Testis (tissue), 3 donors: ENCODE measurements around the gene SSBP3. TPM values are rescaled to one million over a fixed set of nuclear protein-coding genes. Genes with fewer than 3 reads are reported as not detected.
A peak's percentile ranks its signal among the peaks of the same experiment; 100 is the strongest.

Experiments used
- DNase-seq: peaks from one replicate; pipeline ENCODE4 v3.0.0-alpha.2; 2019
- H3K27ac ChIP-seq, 2 donors: fragments of 200-600 bp; sonication (generic); one replicate each; pipeline ENCODE4 v1.5.1; 2019
- H3K27me3 ChIP-seq: fragments of 200-600 bp; sonication (generic); one replicate; pipeline ENCODE4 v1.5.1; 2019
- H3K36me3 ChIP-seq: fragments of 200-600 bp; sonication (generic); one replicate; pipeline ENCODE4 v1.5.1; 2017; ENCODE audit warnings: low read depth; ENCODE audit errors: missing control alignments
- H3K4me1 ChIP-seq: fragments of 200-600 bp; sonication (generic); one replicate; pipeline ENCODE4 v1.5.1; 2019
- H3K4me3 ChIP-seq, 2 donors: fragments of 200-600 bp; sonication (generic); one replicate each; pipeline ENCODE4 v1.5.1; 2017 to 2019
- H3K9me3 ChIP-seq: fragments of 200-600 bp; sonication (generic); one replicate; pipeline ENCODE4 v1.5.1; 2017
- CTCF ChIP-seq, 3 experiments: fragments of 450-650 bp in 2 of 3; fragments of 200-600 bp in 1 of 3; sonication (generic) in 1 of 3; IDR thresholded peaks; one replicate each; pipeline ENCODE4 v1.5.1; 2016 to 2019; ENCODE audit warnings: antibody characterized with exemption in 3 of 3, mild to moderate bottlenecking in 2 of 3, moderate library complexity in 1 of 3
- POLR2A ChIP-seq: fragments of 450-650 bp; IDR thresholded peaks from one replicate; pipeline ENCODE4 v1.6.1; 2017; ENCODE audit warnings: antibody characterized with exemption, mild to moderate bottlenecking, moderate library complexity
- WGBS, 2 donors: methylation state at CpG; one replicate each; pipeline ENCODE4 v1.1.5; 2018; 5-methylcytosine and 5-hydroxymethylcytosine counted together
- intact Hi-C: fragments of 100-400 bp; cut with DNase I; formaldehyde crosslinking; loops from one replicate; pipeline ENCODE4 v1.15.1; 2023; ENCODE audit warnings: low total_unique reads
- polyA plus RNA-seq: library from polyadenylated mRNA; stranded (reverse); fragments of 350-450 nt; fragmentation: Illumina TruSeq; extraction: RNeasy Lipid Tissue Mini Kit (QIAGEN cat#74804); gene quantifications from one replicate; pipeline ENCODE4 v1.2.3, GENCODE V29; 2014; ENCODE audit warnings: low read depth, low replicate concordance; ENCODE audit not compliant: insufficient read depth
- total RNA-seq, 2 donors: library from RNA; depleted of rRNA; stranded (reverse); fragments of >200 nt; gene quantifications; one replicate each; pipeline ENCODE4 v1.2.3, GENCODE V29; 2016

The SSBP3 gene
- total and polyA plus RNA-seq, 3 donors from 2014 or later: 88.8 to 99.0 (median 91.6) TPM

- intact Hi-C loops: no loop called here
- WGBS, 2 donors: 49 to 61% methylated on average over 9 of the region's 9 CpGs
- peak overlapping the region; percentile 59 to 62 for H3K27ac ChIP-seq
- peak; percentile 63 for DNase-seq
- H3K9me3 ChIP-seq: no peaks in the 10 kb centered on the region
- TF ChIP-seq POLR2A (no peak), CTCF (IDR thresholded peaks at IDR 0.05) (no peak)
- H3K36me3 ChIP-seq: no peaks in the 10 kb centered on the region
- H3K4me1 ChIP-seq: peaks cover 26% of the 10 kb centered on the region
- no peak overlapping the region for H3K4me3 ChIP-seq
- H3K27me3 ChIP-seq: no peaks in the 10 kb centered on the region
These were observed 156.3 kb downstream of the SSBP3 start for GRCh38 chr1:54249819-54250435.

- H3K27me3 ChIP-seq: no peaks in the 10 kb centered on the region
- WGBS, 2 donors: 55 to 81% methylated on average over 2 to 4 of the region's 4 CpGs
- H3K36me3 ChIP-seq: no peaks in the 10 kb centered on the region
- H3K27ac ChIP-seq: peak overlapping the region in 1 of 2 donors; percentile 41
- intact Hi-C loops: no loop called here
- no peak for TF ChIP-seq CTCF (IDR thresholded peaks at IDR 0.05)
- TF ChIP-seq POLR2A: no peak
- H3K4me1 ChIP-seq: peaks cover 21% of the 10 kb centered on the region
- H3K9me3 ChIP-seq: no peaks in the 10 kb centered on the region
- H3K4me3 ChIP-seq: no peak overlapping the region
- no peak for DNase-seq
These were observed 157.2 kb downstream of the SSBP3 start for GRCh38 chr1:54248966-54249365.

GRCh38 chr1:54247863-54248515, 158.2 kb downstream of the SSBP3 start:
- WGBS, 2 donors: 77 to 79% methylated on average over 9 to 11 of the region's 11 CpGs
- Histone ChIP-seq H3K4me1 (peaks cover 18% of the 10 kb centered on the region), H3K36me3 (no peaks in the 10 kb centered on the region), H3K4me3 (no peak overlapping the region), H3K27ac (peak overlapping the region; percentile 24 to 41), H3K27me3 (no peaks in the 10 kb centered on the region), H3K9me3 (no peaks in the 10 kb centered on the region)
- TF ChIP-seq CTCF (IDR thresholded peaks at IDR 0.05) (no peak), POLR2A (no peak)
- intact Hi-C loops: no loop called here
- no peak for DNase-seq

GRCh38 chr1:54246116-54246721, 160.0 kb downstream of the SSBP3 start:
- TF ChIP-seq POLR2A (no peak), CTCF (IDR thresholded peaks at IDR 0.05) (no peak)
- H3K4me3 ChIP-seq: no peak overlapping the region
- peaks cover 24% of the 10 kb centered on the region for H3K4me1 ChIP-seq
- 74 to 84% methylated on average over 10 of the region's 10 CpGs for WGBS, 2 donors
- no peaks in the 10 kb centered on the region for H3K27me3 ChIP-seq
- no peaks in the 10 kb centered on the region for H3K36me3 ChIP-seq
- no peaks in the 10 kb centered on the region for H3K9me3 ChIP-seq
- intact Hi-C loops: no loop called here
- no peak overlapping the region for H3K27ac ChIP-seq
- DNase-seq: no peak
